Upper lobe of right lung (tissue), 1 donor: Measurements from ENCODE around the gene ASH1L. TPM values are rescaled to one million over a fixed set of nuclear protein-coding genes. Genes with fewer than 3 reads are reported as not detected.

Experiments used
- ATAC-seq: fragments of 200-7000 bp; cut with Tn5 transposase; one replicate; pipeline ENCODE4 v1.9.1; 2020; ENCODE audit warnings: mild to moderate bottlenecking, moderate library complexity
- DNase-seq: peaks from one replicate; pipeline ENCODE4 v3.0.0-alpha.2; 2020
- H3K27ac ChIP-seq: fragments of 200-600 bp; one replicate; pipeline ENCODE4 v1.8.0; 2022
- H3K27me3 ChIP-seq: fragments of 200-600 bp; one replicate; pipeline ENCODE4 v1.8.0; 2022; ENCODE audit warnings: mild to moderate bottlenecking
- H3K36me3 ChIP-seq: fragments of 200-600 bp; one replicate; pipeline ENCODE4 v1.8.0; 2022
- H3K4me1 ChIP-seq: fragments of 200-600 bp; one replicate; pipeline ENCODE4 v1.8.0; 2022
- H3K4me3 ChIP-seq: fragments of 200-600 bp; one replicate; pipeline ENCODE4 v1.8.0; 2022; ENCODE audit warnings: mild to moderate bottlenecking
- H3K9me3 ChIP-seq: fragments of 200-600 bp; one replicate; pipeline ENCODE4 v1.8.0; 2022
- CTCF ChIP-seq: fragments of 200-600 bp; IDR thresholded peaks from one replicate; pipeline ENCODE4 v1.8.0; 2022; ENCODE audit warnings: antibody characterized with exemption
- intact Hi-C: fragments of 100-400 bp; cut with DNase I; formaldehyde crosslinking; loops from one replicate; pipeline ENCODE4 v1.11.0; 2022
- total RNA-seq: library from RNA; stranded (reverse); fragmentation: NEBNext Ultra II Directional; extraction: Animal tissue kit (Norgen Biotek cat#: 25700); gene quantifications from one replicate; pipeline ENCODE4 v1.2.1, GENCODE V29; 2021
- donor health status: DM: no; HTN: yes; CAD: no; lungs with severe emphysema.

Gene ASH1L
- total RNA-seq, 1 donor from 2014 or later: 56.6 TPM

DNA sequence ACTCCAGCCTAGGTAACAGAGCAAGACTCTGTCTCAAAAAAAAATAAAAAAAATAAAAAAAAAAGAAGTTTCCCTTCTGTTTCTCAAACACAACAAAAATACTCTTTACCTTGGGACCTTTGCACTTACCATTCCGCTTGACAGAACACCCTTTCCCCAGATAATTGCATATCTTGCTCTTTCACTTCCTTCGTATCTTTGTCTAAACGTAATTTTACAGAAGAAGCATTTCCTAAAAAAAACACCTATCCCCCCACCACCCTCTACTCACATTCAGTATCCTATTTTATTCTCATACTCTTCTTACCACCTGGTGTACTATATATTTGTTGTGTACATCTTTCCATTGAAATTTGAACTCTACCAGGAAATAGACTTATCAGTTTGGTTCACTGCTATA lies 32.7 kb downstream of the ASH1L start:
- ATAC-seq: no peak
- H3K4me3 ChIP-seq: no peak overlapping the region
- no peaks in the 10 kb centered on the region for H3K9me3 ChIP-seq
- H3K36me3 ChIP-seq: no peaks in the 10 kb centered on the region
- TF ChIP-seq CTCF: no peak
- H3K4me1 ChIP-seq: peaks cover 27% of the 10 kb centered on the region
- DNase-seq: no peak
- H3K27ac ChIP-seq: no peak overlapping the region
- no peaks in the 10 kb centered on the region for H3K27me3 ChIP-seq
- intact Hi-C loops: no loop called here

DNA sequence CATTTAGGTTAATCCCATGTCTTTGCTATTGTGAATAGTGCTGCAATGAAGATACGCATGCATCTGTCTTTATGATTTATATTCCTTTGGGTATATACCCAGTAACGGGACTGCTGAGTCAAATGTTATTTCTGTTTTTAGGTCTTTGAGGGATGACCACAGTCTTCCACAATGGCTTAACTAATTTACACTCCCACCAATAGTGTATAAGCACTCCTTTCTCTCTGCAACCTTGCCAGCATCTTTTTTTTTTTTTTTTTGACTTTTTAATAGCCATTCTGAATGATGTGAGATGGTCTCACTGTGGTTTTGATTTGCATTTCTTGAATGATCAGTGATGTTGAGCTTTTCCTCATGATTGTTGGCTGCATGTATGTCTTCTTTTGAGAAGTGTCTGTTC lies 33.5 kb downstream of the ASH1L start:
- no peak for TF ChIP-seq CTCF
- H3K4me1 ChIP-seq: peaks cover 22% of the 10 kb centered on the region
- no peak for ATAC-seq
- intact Hi-C loops: no loop called here
- no peaks in the 10 kb centered on the region for H3K27me3 ChIP-seq
- H3K4me3 ChIP-seq: no peak overlapping the region
- no peaks in the 10 kb centered on the region for H3K9me3 ChIP-seq
- no peaks in the 10 kb centered on the region for H3K36me3 ChIP-seq
- H3K27ac ChIP-seq: no peak overlapping the region
- DNase-seq: no peak

GRCh38 chr1:155527677-155528076 lies 34.9 kb downstream of the ASH1L start:
- no peak for TF ChIP-seq CTCF
- H3K27ac ChIP-seq: no peak overlapping the region
- H3K36me3 ChIP-seq: no peaks in the 10 kb centered on the region
- DNase-seq (no peak), ATAC-seq (peak; percentile 75)
- intact Hi-C loops: no loop called here
- H3K27me3 ChIP-seq: no peaks in the 10 kb centered on the region
- H3K4me1 ChIP-seq: peaks cover 22% of the 10 kb centered on the region
- no peak overlapping the region for H3K4me3 ChIP-seq
- no peaks in the 10 kb centered on the region for H3K9me3 ChIP-seq

GRCh38 chr1:155526356-155526755 lies 36.2 kb downstream of the ASH1L start:
- H3K36me3 ChIP-seq: no peaks in the 10 kb centered on the region
- H3K4me3 ChIP-seq: no peak overlapping the region
- peaks cover 11% of the 10 kb centered on the region for H3K4me1 ChIP-seq
- H3K27ac ChIP-seq: no peak overlapping the region
- DNase-seq (no peak), ATAC-seq (no peak)
- H3K9me3 ChIP-seq: no peaks in the 10 kb centered on the region
- H3K27me3 ChIP-seq: no peaks in the 10 kb centered on the region
- intact Hi-C loops: no loop called here
- TF ChIP-seq CTCF: no peak

- ATAC-seq: no peak
- intact Hi-C loops: no loop called here
- peaks cover 19% of the 10 kb centered on the region for H3K36me3 ChIP-seq
- no peak overlapping the region for H3K4me3 ChIP-seq
- H3K27ac ChIP-seq: no peak overlapping the region
- TF ChIP-seq CTCF: no peak
- H3K4me1 ChIP-seq: no peaks in the 10 kb centered on the region
- H3K9me3 ChIP-seq: no peaks in the 10 kb centered on the region
- DNase-seq: no peak
- no peaks in the 10 kb centered on the region for H3K27me3 ChIP-seq
Measured at GRCh38 chr1:155522069-155522468, 40.5 kb downstream of the ASH1L start.

- no peak for DNase-seq
- no peak for ATAC-seq
- intact Hi-C loops: no loop called here
- Histone ChIP-seq H3K4me3 (no peak overlapping the region), H3K4me1 (no peaks in the 10 kb centered on the region), H3K27ac (no peak overlapping the region), H3K36me3 (peaks cover 19% of the 10 kb centered on the region), H3K27me3 (no peaks in the 10 kb centered on the region), H3K9me3 (no peaks in the 10 kb centered on the region)
- TF ChIP-seq CTCF: no peak
Measured at GRCh38 chr1:155518484-155518883, 44.1 kb downstream of the ASH1L start.
